ENCODE results near the gene PTPN21.

PTPN21 gene

GRCh38 chr14:88554457-88555286 is at the start of gene PTPN21:
PTPN21 (minus strand) TSS chr14:88555007; CDS start chr14:88550417, 4,590 bp downstream.
- Mint-ChIP-seq H3K4me1 (peaks cover 8% of the 10 kb centered on the region), H3K9me3 (no peaks in the 10 kb centered on the region), H3K27me3 (peaks cover 47% of the 10 kb centered on the region), H3K4me3 (peak within 1 kb of the TSS; percentile 75), H3K36me3 (no peaks in the 10 kb centered on the region), H3K27ac (no peak within 1 kb of the TSS)
- ATAC-seq, result peak; percentile 51

GRCh38 chr14:88604212-88604611 is 49.4 kb upstream of the PTPN21 start:
- ATAC-seq, result no peak
- H3K4me3 Mint-ChIP-seq, result no peak overlapping the region
- H3K9me3 Mint-ChIP-seq, result no peaks in the 10 kb centered on the region
- H3K36me3 Mint-ChIP-seq, result peaks cover 67% of the 10 kb centered on the region
- H3K27ac Mint-ChIP-seq, result no peak overlapping the region
- H3K27me3 Mint-ChIP-seq, result no peaks in the 10 kb centered on the region
- H3K4me1 Mint-ChIP-seq, result peaks cover 20% of the 10 kb centered on the region

- Mint-ChIP-seq H3K4me3 (peak overlapping the region; percentile 75), H3K4me1 (peaks cover 42% of the 10 kb centered on the region), H3K9me3 (no peaks in the 10 kb centered on the region), H3K36me3 (peaks cover 73% of the 10 kb centered on the region), H3K27me3 (no peaks in the 10 kb centered on the region), H3K27ac (peak overlapping the region; percentile 93)
- peak; percentile 95 for ATAC-seq
These were observed 45.1 kb upstream of the PTPN21 start for GRCh38 chr14:88599761-88600439.

- Mint-ChIP-seq H3K9me3 (no peaks in the 10 kb centered on the region), H3K36me3 (peaks cover 67% of the 10 kb centered on the region), H3K4me1 (peaks cover 42% of the 10 kb centered on the region), H3K4me3 (peak overlapping the region; percentile 72), H3K27ac (peak overlapping the region; percentile 93), H3K27me3 (no peaks in the 10 kb centered on the region)
- ATAC-seq, result peak; percentile 75
These were observed 44.5 kb upstream of the PTPN21 start for GRCh38 chr14:88599326-88599725.

GRCh38 chr14:88598097-88598675 is 43.4 kb upstream of the PTPN21 start:
- peak overlapping the region; percentile 93 for H3K27ac Mint-ChIP-seq
- H3K27me3 Mint-ChIP-seq, result no peaks in the 10 kb centered on the region
- H3K36me3 Mint-ChIP-seq, result peaks cover 67% of the 10 kb centered on the region
- H3K4me3 Mint-ChIP-seq, result peak overlapping the region; percentile 12
- peak; percentile 59 for ATAC-seq
- peaks cover 42% of the 10 kb centered on the region for H3K4me1 Mint-ChIP-seq
- H3K9me3 Mint-ChIP-seq, result no peaks in the 10 kb centered on the region

GRCh38 chr14:88597601-88598000 is 42.8 kb upstream of the PTPN21 start:
- no peak for ATAC-seq
- no peaks in the 10 kb centered on the region for H3K27me3 Mint-ChIP-seq
- H3K4me1 Mint-ChIP-seq, result peaks cover 42% of the 10 kb centered on the region
- H3K9me3 Mint-ChIP-seq, result no peaks in the 10 kb centered on the region
- H3K4me3 Mint-ChIP-seq, result no peak overlapping the region
- peaks cover 68% of the 10 kb centered on the region for H3K36me3 Mint-ChIP-seq
- peak overlapping the region; percentile 93 for H3K27ac Mint-ChIP-seq

GRCh38 chr14:88597038-88597437 is 42.2 kb upstream of the PTPN21 start:
- Mint-ChIP-seq H3K36me3 (peaks cover 68% of the 10 kb centered on the region), H3K4me3 (no peak overlapping the region), H3K27me3 (no peaks in the 10 kb centered on the region), H3K9me3 (no peaks in the 10 kb centered on the region), H3K27ac (peak overlapping the region; percentile 93), H3K4me1 (peaks cover 42% of the 10 kb centered on the region)
- no peak for ATAC-seq

- H3K9me3 Mint-ChIP-seq, result no peaks in the 10 kb centered on the region
- H3K27ac Mint-ChIP-seq, result no peak overlapping the region
- no peak for ATAC-seq
- H3K36me3 Mint-ChIP-seq, result peaks cover 75% of the 10 kb centered on the region
- no peaks in the 10 kb centered on the region for H3K27me3 Mint-ChIP-seq
- peaks cover 2% of the 10 kb centered on the region for H3K4me1 Mint-ChIP-seq
- no peak overlapping the region for H3K4me3 Mint-ChIP-seq
These were observed 37.2 kb upstream of the PTPN21 start for GRCh38 chr14:88592031-88592430.

GRCh38 chr14:88590173-88590572 is 35.4 kb upstream of the PTPN21 start:
- no peaks in the 10 kb centered on the region for H3K27me3 Mint-ChIP-seq
- H3K36me3 Mint-ChIP-seq, result peaks cover 80% of the 10 kb centered on the region
- ATAC-seq, result no peak
- no peak overlapping the region for H3K4me3 Mint-ChIP-seq
- H3K9me3 Mint-ChIP-seq, result no peaks in the 10 kb centered on the region
- H3K4me1 Mint-ChIP-seq, result no peaks in the 10 kb centered on the region
- H3K27ac Mint-ChIP-seq, result no peak overlapping the region

- Mint-ChIP-seq H3K36me3 (peaks cover 84% of the 10 kb centered on the region), H3K27ac (no peak overlapping the region), H3K27me3 (no peaks in the 10 kb centered on the region), H3K4me3 (no peak overlapping the region), H3K4me1 (no peaks in the 10 kb centered on the region), H3K9me3 (no peaks in the 10 kb centered on the region)
- ATAC-seq, result no peak
These were observed 33.3 kb upstream of the PTPN21 start for GRCh38 chr14:88588081-88588480.

- no peaks in the 10 kb centered on the region for H3K9me3 Mint-ChIP-seq
- no peak overlapping the region for H3K27ac Mint-ChIP-seq
These were observed 29.6 kb upstream of the PTPN21 start for GRCh38 chr14:88584451-88584850.

GRCh38 chr14:88576222-88576621 is 21.4 kb upstream of the PTPN21 start:
- Mint-ChIP-seq H3K27ac (no peak overlapping the region), H3K4me3 (no peak overlapping the region), H3K9me3 (no peaks in the 10 kb centered on the region), H3K36me3 (peaks cover 64% of the 10 kb centered on the region), H3K27me3 (no peaks in the 10 kb centered on the region), H3K4me1 (no peaks in the 10 kb centered on the region)
- ATAC-seq, result no peak

More at GRCh38 chr14:88584451-88584850, 29.6 kb upstream of the PTPN21 start:
- ATAC-seq, result no peak
- peaks cover 71% of the 10 kb centered on the region for H3K36me3 Mint-ChIP-seq
- H3K4me3 Mint-ChIP-seq, result no peak overlapping the region
- H3K4me1 Mint-ChIP-seq, result no peaks in the 10 kb centered on the region
- no peaks in the 10 kb centered on the region for H3K27me3 Mint-ChIP-seq

- Mint-ChIP-seq H3K4me1 (no peaks in the 10 kb centered on the region), H3K36me3 (peaks cover 69% of the 10 kb centered on the region), H3K4me3 (no peak overlapping the region), H3K9me3 (peaks cover 2% of the 10 kb centered on the region), H3K27ac (no peak overlapping the region), H3K27me3 (no peaks in the 10 kb centered on the region)
- no peak for ATAC-seq
These were observed 17.3 kb upstream of the PTPN21 start for GRCh38 chr14:88572117-88572516.

- peaks cover 2% of the 10 kb centered on the region for H3K9me3 Mint-ChIP-seq
- peaks cover 47% of the 10 kb centered on the region for H3K36me3 Mint-ChIP-seq
- peaks cover 13% of the 10 kb centered on the region for H3K4me1 Mint-ChIP-seq
- no peak overlapping the region for H3K27ac Mint-ChIP-seq
- no peaks in the 10 kb centered on the region for H3K27me3 Mint-ChIP-seq
- no peak overlapping the region for H3K4me3 Mint-ChIP-seq
- no peak for ATAC-seq
These were observed 13.4 kb upstream of the PTPN21 start for GRCh38 chr14:88568196-88568595.

- no peaks in the 10 kb centered on the region for H3K27me3 Mint-ChIP-seq
- H3K4me3 Mint-ChIP-seq, result no peak overlapping the region
- H3K36me3 Mint-ChIP-seq, result peaks cover 25% of the 10 kb centered on the region
- H3K9me3 Mint-ChIP-seq, result peaks cover 2% of the 10 kb centered on the region
- H3K4me1 Mint-ChIP-seq, result peaks cover 21% of the 10 kb centered on the region
- H3K27ac Mint-ChIP-seq, result no peak overlapping the region
- ATAC-seq, result no peak
These were observed 10.6 kb upstream of the PTPN21 start for GRCh38 chr14:88565427-88565826.

All from stimulated activated memory B cell treated with anti-CD40 and anti-IgM and Interleukin-4, amounts not matched to agents 10 μg/mL and 1 μg/mL and 100 μg/mL, for 72 hours (primary cell).